HEK293 (cell line): Measurements from ENCODE around the gene METRNL.

Source experiments
- CTCF ChIA-PET: fragments of 350-600 bp; formaldehyde crosslinking; extraction: SDS; loops from one replicate; lab custom pipeline; 2021; ENCODE audit warnings: antibody characterized with exemption; lab: Yijun Ruan, JAX
- POLR2A ChIA-PET: fragments of 300-600 bp; formaldehyde crosslinking; extraction: SDS; loops from one replicate; lab custom pipeline; 2020; ENCODE audit warnings: antibody characterized with exemption, inconsistent platforms; lab: Yijun Ruan, JAX
- H3K27ac ChIP-seq: fragments of 200-500 bp; sonication (Bioruptor generic); 2 replicates; pipeline ENCODE4 v1.5.1; 2014; ENCODE audit warnings: low read depth, low read length, control low read depth, inconsistent platforms; ENCODE audit errors: extremely low read depth
- H3K36me3 ChIP-seq, 2 experiments: fragments of 200-500 bp in 1 of 2; sonication (Bioruptor generic) in 1 of 2; 1 replicate in 1 of 2; 2 replicates in 1 of 2; pipeline ENCODE4 v1.5.1; 2014 to 2017; ENCODE audit warnings: inconsistent platforms in 2 of 2, low read length in 2 of 2; ENCODE audit not compliant: control insufficient read depth in 2 of 2, insufficient read depth in 1 of 2
- H3K4me1 ChIP-seq: fragments of 200-500 bp; sonication (Bioruptor generic); 2 replicates; pipeline ENCODE4 v1.5.1; 2014; ENCODE audit warnings: mild to moderate bottlenecking, low read length, inconsistent platforms; ENCODE audit not compliant: control insufficient read depth, insufficient read depth
- H3K4me3 ChIP-seq: 2 replicates; pipeline ENCODE4 v1.5.1; 2011; ENCODE audit warnings: low read depth, mild to moderate bottlenecking, control low read depth, low read length, moderate library complexity
- H3K9me3 ChIP-seq: fragments of 200-500 bp; sonication (Bioruptor generic); 2 replicates; pipeline ENCODE4 v1.5.1; 2014; ENCODE audit warnings: low read depth, low read length, inconsistent platforms; ENCODE audit not compliant: control insufficient read depth, insufficient read depth
- KLF1 ChIP-seq: fragments of 450-650 bp; formaldehyde crosslinking; IDR thresholded peaks from 2 replicates; pipeline ENCODE4 v1.5.1; 2016; ENCODE audit warnings: missing biosample characterization, missing genetic modification characterization
- KLF10 ChIP-seq: fragments of 450-650 bp; IDR thresholded peaks from 2 replicates; pipeline ENCODE4 v1.5.1; 2018; ENCODE audit warnings: missing biosample characterization, mild to moderate bottlenecking, missing genetic modification characterization
- KLF8 ChIP-seq: fragments of 450-650 bp; formaldehyde crosslinking; IDR thresholded peaks from 2 replicates; pipeline ENCODE4 v1.5.1; 2016; ENCODE audit warnings: missing biosample characterization, missing genetic modification characterization
- ZBTB20 ChIP-seq: fragments of 450-650 bp; formaldehyde crosslinking; IDR thresholded peaks from 2 replicates; pipeline ENCODE4 v1.5.1; 2016; ENCODE audit warnings: missing biosample characterization, missing genetic modification characterization
- ZNF354C ChIP-seq: fragments of 450-650 bp; formaldehyde crosslinking; IDR thresholded peaks from 2 replicates; pipeline ENCODE4 v1.5.1; 2016; ENCODE audit warnings: missing biosample characterization, missing genetic modification characterization, low read depth, borderline replicate concordance
- ZNF660 ChIP-seq: fragments of 450-650 bp; IDR thresholded peaks from 2 replicates; pipeline ENCODE4 v1.5.1; 2018; ENCODE audit warnings: missing biosample characterization, mild to moderate bottlenecking, missing genetic modification characterization
- ZNF707 ChIP-seq: fragments of 450-650 bp; formaldehyde crosslinking; IDR thresholded peaks from 2 replicates; pipeline ENCODE4 v1.5.1; 2016; ENCODE audit warnings: missing biosample characterization, missing genetic modification characterization
- TF ChIP-seq, protein P1 (sequence below): fragments of 450-650 bp; formaldehyde crosslinking; IDR thresholded peaks from 2 replicates; pipeline ENCODE4 v1.5.1; 2016; ENCODE audit warnings: missing biosample characterization, missing genetic modification characterization, borderline replicate concordance
- TF ChIP-seq, protein P2 (sequence below): fragments of 450-650 bp; formaldehyde crosslinking; IDR thresholded peaks from 2 replicates; pipeline ENCODE4 v1.5.1; 2016; ENCODE audit warnings: missing biosample characterization, missing genetic modification characterization, low read depth
- TF ChIP-seq, protein P3 (sequence below): sonication (generic); formaldehyde crosslinking; IDR thresholded peaks from 2 replicates; pipeline ENCODE4 v1.8.1; 2022; ENCODE audit warnings: mild to moderate bottlenecking, moderate library complexity, missing genetic modification reagents
- TF ChIP-seq, protein P4 (sequence below): fragments of 450-650 bp; formaldehyde crosslinking; IDR thresholded peaks from 2 replicates; pipeline ENCODE4 v1.5.1; 2016; ENCODE audit warnings: missing biosample characterization, missing genetic modification characterization

The METRNL gene

DNA sequence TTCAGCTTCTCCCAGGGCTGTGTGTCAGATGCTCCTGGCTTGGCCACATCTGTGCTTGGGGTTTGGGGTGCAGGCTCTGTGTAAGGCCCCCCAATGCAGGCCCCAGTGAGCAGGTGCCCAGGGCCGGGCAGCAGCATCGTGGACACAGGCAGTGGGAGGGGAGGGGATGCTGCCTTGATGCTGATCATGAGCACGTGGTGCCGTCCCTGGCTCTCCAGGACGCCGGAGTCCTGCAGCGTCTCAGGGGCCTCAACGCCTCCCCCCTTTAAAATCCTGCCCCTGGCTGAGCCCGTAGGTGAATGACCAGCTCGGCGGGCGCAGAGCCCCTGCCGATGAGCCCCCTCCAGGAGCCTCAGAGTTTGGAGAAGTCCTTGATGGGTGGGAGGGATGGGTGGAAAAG lies 9.0 kb downstream of the METRNL start (continued):
- TF ChIP-seq, protein P1, sequence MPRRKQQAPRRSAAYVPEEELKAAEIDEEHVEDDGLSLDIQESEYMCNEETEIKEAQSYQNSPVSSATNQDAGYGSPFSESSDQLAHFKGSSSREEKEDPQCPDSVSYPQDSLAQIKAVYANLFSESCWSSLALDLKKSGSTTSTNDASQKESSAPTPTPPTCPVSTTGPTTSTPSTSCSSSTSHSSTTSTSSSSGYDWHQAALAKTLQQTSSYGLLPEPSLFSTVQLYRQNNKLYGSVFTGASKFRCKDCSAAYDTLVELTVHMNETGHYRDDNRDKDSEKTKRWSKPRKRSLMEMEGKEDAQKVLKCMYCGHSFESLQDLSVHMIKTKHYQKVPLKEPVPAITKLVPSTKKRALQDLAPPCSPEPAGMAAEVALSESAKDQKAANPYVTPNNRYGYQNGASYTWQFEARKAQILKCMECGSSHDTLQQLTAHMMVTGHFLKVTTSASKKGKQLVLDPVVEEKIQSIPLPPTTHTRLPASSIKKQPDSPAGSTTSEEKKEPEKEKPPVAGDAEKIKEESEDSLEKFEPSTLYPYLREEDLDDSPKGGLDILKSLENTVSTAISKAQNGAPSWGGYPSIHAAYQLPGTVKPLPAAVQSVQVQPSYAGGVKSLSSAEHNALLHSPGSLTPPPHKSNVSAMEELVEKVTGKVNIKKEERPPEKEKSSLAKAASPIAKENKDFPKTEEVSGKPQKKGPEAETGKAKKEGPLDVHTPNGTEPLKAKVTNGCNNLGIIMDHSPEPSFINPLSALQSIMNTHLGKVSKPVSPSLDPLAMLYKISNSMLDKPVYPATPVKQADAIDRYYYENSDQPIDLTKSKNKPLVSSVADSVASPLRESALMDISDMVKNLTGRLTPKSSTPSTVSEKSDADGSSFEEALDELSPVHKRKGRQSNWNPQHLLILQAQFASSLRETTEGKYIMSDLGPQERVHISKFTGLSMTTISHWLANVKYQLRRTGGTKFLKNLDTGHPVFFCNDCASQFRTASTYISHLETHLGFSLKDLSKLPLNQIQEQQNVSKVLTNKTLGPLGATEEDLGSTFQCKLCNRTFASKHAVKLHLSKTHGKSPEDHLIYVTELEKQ (tag by site-specific recombination) = no peak
- TF ChIP-seq ZNF707 (tag by site-specific recombination) = no peak

DNA sequence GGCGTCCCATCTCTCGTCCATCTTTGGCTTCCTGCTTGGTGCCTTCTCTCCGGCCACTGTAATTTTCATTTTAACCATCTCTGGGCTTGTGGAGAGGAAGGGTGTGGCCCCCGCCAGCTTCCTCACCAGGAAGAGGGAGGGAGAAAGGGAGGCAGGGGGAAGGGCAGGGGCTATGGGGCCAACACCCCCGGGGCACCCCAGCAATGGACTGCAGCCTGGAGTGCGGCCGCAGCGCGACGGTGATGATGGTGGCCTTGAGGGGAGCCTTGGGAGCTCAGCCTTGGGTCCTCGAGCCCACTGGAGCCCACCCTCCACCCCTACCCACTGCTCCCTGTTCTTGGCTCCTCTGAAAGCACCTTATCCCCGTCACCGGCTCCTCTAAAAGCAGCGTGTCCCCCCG lies 9.5 kb downstream of the METRNL start:
- H3K9me3 ChIP-seq = no peaks in the 10 kb centered on the region
- peaks cover under 1% of the 10 kb centered on the region; the same call in 1 of the 2 replicates for H3K4me1 ChIP-seq
- no peak overlapping the region for H3K27ac ChIP-seq
- peaks cover 0 to 35% of the 10 kb centered on the region in 2 experiments; a peak in 1 of 3 replicates for H3K36me3 ChIP-seq
- CTCF ChIA-PET = interaction anchor here (0.7 kb wide), 1 partner anchor 53 kb away, joined by 3 read pairs; no protein-coding TSS in a partner anchor
- POLR2A ChIA-PET = no interaction called here
- TF ChIP-seq KLF1 (peak; percentile 40), ZNF354C (tag by site-specific recombination) (no peak)
- no peak overlapping the region for H3K4me3 ChIP-seq

DNA sequence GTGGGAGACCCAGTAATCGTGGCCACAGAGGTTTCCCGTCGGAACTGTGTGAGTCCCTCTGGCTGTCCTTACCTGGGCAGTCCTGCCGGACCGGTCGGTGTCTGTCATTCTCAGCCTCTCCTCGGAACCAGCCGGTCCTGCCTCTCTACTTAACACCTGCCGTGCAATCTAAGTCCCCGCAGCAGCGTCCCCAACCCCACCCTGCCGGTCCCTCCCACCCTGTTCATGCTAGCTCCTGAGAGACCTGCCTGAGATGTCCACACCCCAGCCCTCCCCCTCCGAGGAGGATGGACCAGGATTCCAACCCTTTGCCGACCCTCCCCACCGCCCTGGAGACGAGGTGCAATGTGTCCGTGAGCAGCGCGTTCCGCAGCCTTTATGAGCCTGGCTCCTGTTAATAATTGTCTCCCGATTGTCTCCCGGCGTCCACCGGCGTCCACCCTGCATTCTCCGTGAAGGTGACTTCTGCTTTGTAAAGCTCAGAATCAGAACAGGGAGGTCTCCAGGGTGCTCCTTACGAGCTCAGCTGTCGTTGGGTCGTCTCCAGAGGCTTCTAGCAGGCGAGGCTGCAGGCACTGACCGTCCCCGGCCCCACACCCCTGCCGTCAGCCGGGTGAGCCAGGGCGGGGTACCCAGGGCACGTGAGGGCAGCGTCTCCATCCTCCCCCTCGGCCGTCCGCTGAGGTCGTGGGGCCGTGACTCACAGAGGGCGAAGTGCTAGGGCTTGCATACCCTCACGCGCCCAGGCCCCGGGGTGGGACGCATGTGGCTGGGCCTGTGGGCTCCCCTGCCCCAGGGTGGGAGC lies 10.1 kb downstream of the METRNL start:
- POLR2A ChIA-PET = interaction anchor here (0.7 kb wide), 1 partner anchor 58 kb away, joined by 4 read pairs; no protein-coding TSS in a partner anchor

More for the DNA sequence above, 10.1 kb downstream of the METRNL start:
- H3K4me3 ChIP-seq = no peak overlapping the region
- TF ChIP-seq, protein P2, sequence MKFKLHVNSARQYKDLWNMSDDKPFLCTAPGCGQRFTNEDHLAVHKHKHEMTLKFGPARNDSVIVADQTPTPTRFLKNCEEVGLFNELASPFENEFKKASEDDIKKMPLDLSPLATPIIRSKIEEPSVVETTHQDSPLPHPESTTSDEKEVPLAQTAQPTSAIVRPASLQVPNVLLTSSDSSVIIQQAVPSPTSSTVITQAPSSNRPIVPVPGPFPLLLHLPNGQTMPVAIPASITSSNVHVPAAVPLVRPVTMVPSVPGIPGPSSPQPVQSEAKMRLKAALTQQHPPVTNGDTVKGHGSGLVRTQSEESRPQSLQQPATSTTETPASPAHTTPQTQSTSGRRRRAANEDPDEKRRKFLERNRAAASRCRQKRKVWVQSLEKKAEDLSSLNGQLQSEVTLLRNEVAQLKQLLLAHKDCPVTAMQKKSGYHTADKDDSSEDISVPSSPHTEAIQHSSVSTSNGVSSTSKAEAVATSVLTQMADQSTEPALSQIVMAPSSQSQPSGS (tag by site-specific recombination) = no peak
- TF ChIP-seq, protein P3, sequence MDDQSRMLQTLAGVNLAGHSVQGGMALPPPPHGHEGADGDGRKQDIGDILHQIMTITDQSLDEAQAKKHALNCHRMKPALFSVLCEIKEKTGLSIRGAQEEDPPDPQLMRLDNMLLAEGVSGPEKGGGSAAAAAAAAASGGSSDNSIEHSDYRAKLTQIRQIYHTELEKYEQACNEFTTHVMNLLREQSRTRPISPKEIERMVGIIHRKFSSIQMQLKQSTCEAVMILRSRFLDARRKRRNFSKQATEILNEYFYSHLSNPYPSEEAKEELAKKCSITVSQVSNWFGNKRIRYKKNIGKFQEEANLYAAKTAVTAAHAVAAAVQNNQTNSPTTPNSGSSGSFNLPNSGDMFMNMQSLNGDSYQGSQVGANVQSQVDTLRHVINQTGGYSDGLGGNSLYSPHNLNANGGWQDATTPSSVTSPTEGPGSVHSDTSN (CRISPR knock-in tag) = no peak
- TF ChIP-seq, protein P4, sequence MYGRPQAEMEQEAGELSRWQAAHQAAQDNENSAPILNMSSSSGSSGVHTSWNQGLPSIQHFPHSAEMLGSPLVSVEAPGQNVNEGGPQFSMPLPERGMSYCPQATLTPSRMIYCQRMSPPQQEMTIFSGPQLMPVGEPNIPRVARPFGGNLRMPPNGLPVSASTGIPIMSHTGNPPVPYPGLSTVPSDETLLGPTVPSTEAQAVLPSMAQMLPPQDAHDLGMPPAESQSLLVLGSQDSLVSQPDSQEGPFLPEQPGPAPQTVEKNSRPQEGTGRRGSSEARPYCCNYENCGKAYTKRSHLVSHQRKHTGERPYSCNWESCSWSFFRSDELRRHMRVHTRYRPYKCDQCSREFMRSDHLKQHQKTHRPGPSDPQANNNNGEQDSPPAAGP (tag by site-specific recombination) = peak; percentile 99
- TF ChIP-seq KLF8 = peak; percentile 95
- peak; percentile 100 for TF ChIP-seq KLF1
- TF ChIP-seq ZNF660 (tag by site-specific recombination) = no peak
- peak; percentile 38; the same call in 1 of the 2 replicates for TF ChIP-seq KLF10 (tag by site-specific recombination)
- no peak for TF ChIP-seq ZBTB20 (tag by site-specific recombination)
- TF ChIP-seq, all 188 proteins: peak for 4
- CTCF ChIA-PET = interaction anchor here (0.7 kb wide), 1 partner anchor 53 kb away, joined by 3 read pairs; no protein-coding TSS in a partner anchor
- Histone ChIP-seq H3K4me1 (no peaks in the 10 kb centered on the region; the same call in 1 of the 2 replicates), H3K9me3 (no peaks in the 10 kb centered on the region), H3K27ac (no peak overlapping the region), H3K36me3 (peaks cover 0 to 42% of the 10 kb centered on the region in 2 experiments; a peak in 1 of 3 replicates)
